Measurements from ENCODE around the gene PDZD2.

DNA sequence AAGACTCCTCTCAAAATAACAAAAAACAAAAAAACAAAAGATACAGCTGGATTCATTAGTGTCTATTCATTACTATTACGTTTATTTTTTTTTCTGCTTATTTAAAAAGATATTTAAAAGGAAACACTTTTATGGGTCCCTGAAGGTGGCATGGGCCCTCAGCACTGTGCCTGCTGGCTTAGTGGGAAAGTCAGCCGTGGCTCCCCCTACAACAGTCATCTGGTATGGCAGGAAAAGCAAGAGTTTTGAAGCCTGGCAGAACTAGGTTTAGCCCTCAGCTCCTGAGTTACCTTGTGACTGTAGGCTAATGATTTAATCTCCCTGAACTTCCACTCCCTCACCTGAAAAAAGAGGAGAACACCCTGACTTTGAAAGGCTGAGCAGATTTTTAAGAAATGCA, 399.6 kb downstream of the PDZD2 start:
- TF ChIP-seq, protein P1, sequence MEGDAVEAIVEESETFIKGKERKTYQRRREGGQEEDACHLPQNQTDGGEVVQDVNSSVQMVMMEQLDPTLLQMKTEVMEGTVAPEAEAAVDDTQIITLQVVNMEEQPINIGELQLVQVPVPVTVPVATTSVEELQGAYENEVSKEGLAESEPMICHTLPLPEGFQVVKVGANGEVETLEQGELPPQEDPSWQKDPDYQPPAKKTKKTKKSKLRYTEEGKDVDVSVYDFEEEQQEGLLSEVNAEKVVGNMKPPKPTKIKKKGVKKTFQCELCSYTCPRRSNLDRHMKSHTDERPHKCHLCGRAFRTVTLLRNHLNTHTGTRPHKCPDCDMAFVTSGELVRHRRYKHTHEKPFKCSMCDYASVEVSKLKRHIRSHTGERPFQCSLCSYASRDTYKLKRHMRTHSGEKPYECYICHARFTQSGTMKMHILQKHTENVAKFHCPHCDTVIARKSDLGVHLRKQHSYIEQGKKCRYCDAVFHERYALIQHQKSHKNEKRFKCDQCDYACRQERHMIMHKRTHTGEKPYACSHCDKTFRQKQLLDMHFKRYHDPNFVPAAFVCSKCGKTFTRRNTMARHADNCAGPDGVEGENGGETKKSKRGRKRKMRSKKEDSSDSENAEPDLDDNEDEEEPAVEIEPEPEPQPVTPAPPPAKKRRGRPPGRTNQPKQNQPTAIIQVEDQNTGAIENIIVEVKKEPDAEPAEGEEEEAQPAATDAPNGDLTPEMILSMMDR (IDR thresholded peaks at IDR 0.05), result no peak
- no peak for TF ChIP-seq POLR2AphosphoS5 (IDR thresholded peaks at IDR 0.05; ENCODE audit: insufficient read depth in 1 of 2, low read depth in 1 of 2)

Data from vagina (tissue), 2 donors.